NCI-H345 treated with DMSO at 0.1 percent for 48 hours (cell line): ENCODE data around the gene PXYLP1.
A peak's percentile ranks its signal among the peaks of the same experiment; 100 is the strongest.
"Not testable (repeated sequence)": the region's sequence is repeated elsewhere in the genome, so short reads cannot be mapped to it uniquely, and the experiment has no call there.

Experiments
- DNase-seq: peaks from one replicate; lab custom pipeline; 2025; ENCODE audit not compliant: unreplicated experiment; lab: John Stamatoyannopoulos, UW

The PXYLP1 gene

GRCh38 chr3:141291559-141292355, 60.1 kb downstream of the PXYLP1 start:
- no peak for DNase-seq

- no peak for DNase-seq
These were observed 60.9 kb downstream of the PXYLP1 start for GRCh38 chr3:141292356-141293058.

GRCh38 chr3:141294301-141294700, 62.7 kb downstream of the PXYLP1 start:
- no peak for DNase-seq

GRCh38 chr3:141294848-141295247, 63.2 kb downstream of the PXYLP1 start:
- no peak for DNase-seq

- DNase-seq, result not testable (repeated sequence)
These were observed 68.8 kb downstream of the PXYLP1 start for GRCh38 chr3:141300426-141300825.

- no peak for DNase-seq
These were observed 70.9 kb downstream of the PXYLP1 start for GRCh38 chr3:141302364-141303141.

GRCh38 chr3:141303481-141304223, 72.0 kb downstream of the PXYLP1 start:
- DNase-seq, result no peak

- no peak for DNase-seq
These were observed 73.8 kb downstream of the PXYLP1 start for GRCh38 chr3:141305436-141305835.

- no peak for DNase-seq
These were observed 74.7 kb downstream of the PXYLP1 start for GRCh38 chr3:141306276-141306675.

GRCh38 chr3:141306922-141307321, 75.3 kb downstream of the PXYLP1 start:
- DNase-seq, result no peak

GRCh38 chr3:141307351-141308059, 75.9 kb downstream of the PXYLP1 start:
- no peak for DNase-seq

- DNase-seq, result no peak
These were observed 77.1 kb downstream of the PXYLP1 start for GRCh38 chr3:141308588-141309218.

- DNase-seq, result no peak
These were observed 79.5 kb downstream of the PXYLP1 start for GRCh38 chr3:141311170-141311495.

- DNase-seq, result peak; percentile 86
These were observed 80.1 kb downstream of the PXYLP1 start for GRCh38 chr3:141311496-141312353.

- no peak for DNase-seq
These were observed 80.9 kb downstream of the PXYLP1 start for GRCh38 chr3:141312354-141313092.

GRCh38 chr3:141313093-141313683, 81.6 kb downstream of the PXYLP1 start:
- DNase-seq, result no peak

GRCh38 chr3:141314415-141314814, 82.8 kb downstream of the PXYLP1 start:
- DNase-seq, result not testable (repeated sequence)

- no peak for DNase-seq
These were observed 85.2 kb downstream of the PXYLP1 start for GRCh38 chr3:141316851-141317250.
